SK-N-SH treated with all-trans-retinoic acid at 6 μM for 48 hours (cell line): ENCODE data around the gene EHD2.

Experiments
- TF ChIP-seq, protein P1 (sequence below): fragments of 250-450 bp; sonication (Bioruptor Pico); IDR thresholded peaks from 2 replicates; pipeline ENCODE4 v1.5.1; 2020; ENCODE audit warnings: low read depth, mild to moderate bottlenecking, moderate library complexity
- TF ChIP-seq, protein P2 (sequence below): fragments of 250-450 bp; sonication (Bioruptor Pico); IDR thresholded peaks from 2 replicates; pipeline ENCODE4 v1.8.0; 2020; ENCODE audit warnings: mild to moderate bottlenecking, moderate library complexity, borderline replicate concordance

DNA sequence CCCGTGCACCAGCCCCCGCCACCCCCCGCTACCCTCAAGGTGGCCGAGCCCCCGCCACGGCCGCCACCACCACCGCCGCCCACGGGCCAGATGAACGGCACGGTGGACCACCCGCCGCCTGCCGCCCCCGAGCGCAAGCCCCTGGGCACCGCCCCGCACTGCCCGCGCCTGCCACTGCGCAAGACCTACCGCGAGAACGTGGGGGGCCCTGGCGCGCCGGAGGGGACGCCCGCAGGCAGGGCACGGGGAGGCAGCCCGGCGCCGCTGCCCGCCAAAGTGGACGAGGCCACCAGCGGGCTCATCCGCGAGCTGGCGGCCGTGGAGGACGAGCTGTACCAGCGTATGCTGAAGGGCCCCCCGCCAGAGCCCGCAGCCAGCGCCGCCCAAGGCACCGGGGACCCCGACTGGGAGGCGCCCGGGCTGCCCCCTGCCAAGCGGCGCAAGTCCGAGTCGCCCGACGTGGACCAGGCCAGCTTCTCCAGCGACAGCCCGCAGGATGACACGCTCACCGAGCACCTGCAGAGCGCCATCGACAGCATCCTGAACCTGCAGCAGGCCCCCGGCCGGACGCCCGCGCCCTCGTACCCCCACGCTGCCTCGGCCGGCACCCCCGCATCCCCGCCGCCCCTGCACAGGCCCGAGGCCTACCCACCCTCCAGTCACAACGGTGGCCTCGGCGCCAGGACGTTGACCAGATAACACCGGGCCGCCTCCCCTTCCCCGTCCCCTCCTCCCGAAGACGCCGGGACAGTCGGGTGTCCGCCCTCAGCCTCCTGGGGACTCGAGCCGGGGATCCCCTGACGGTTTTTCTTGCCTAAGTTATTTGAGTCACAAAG is 11.3 kb upstream of the EHD2 start:
- TF ChIP-seq, protein P1, sequence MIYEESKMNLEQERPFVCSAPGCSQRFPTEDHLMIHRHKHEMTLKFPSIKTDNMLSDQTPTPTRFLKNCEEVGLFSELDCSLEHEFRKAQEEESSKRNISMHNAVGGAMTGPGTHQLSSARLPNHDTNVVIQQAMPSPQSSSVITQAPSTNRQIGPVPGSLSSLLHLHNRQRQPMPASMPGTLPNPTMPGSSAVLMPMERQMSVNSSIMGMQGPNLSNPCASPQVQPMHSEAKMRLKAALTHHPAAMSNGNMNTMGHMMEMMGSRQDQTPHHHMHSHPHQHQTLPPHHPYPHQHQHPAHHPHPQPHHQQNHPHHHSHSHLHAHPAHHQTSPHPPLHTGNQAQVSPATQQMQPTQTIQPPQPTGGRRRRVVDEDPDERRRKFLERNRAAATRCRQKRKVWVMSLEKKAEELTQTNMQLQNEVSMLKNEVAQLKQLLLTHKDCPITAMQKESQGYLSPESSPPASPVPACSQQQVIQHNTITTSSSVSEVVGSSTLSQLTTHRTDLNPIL (CRISPR knock-in tag), result no peak
- TF ChIP-seq, protein P2, sequence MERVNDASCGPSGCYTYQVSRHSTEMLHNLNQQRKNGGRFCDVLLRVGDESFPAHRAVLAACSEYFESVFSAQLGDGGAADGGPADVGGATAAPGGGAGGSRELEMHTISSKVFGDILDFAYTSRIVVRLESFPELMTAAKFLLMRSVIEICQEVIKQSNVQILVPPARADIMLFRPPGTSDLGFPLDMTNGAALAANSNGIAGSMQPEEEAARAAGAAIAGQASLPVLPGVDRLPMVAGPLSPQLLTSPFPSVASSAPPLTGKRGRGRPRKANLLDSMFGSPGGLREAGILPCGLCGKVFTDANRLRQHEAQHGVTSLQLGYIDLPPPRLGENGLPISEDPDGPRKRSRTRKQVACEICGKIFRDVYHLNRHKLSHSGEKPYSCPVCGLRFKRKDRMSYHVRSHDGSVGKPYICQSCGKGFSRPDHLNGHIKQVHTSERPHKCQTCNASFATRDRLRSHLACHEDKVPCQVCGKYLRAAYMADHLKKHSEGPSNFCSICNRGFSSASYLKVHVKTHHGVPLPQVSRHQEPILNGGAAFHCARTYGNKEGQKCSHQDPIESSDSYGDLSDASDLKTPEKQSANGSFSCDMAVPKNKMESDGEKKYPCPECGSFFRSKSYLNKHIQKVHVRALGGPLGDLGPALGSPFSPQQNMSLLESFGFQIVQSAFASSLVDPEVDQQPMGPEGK (CRISPR knock-in tag), result no peak
